ENCODE measurements around the gene GAGE12C. TPM values are rescaled to one million over a fixed set of nuclear protein-coding genes. Genes with fewer than 3 reads are reported as not detected.

The GAGE12C gene
- total RNA-seq, 1 experiment from 2014 or later = not detected

Other genes with a start within 250 kb of the GAGE12C start
- gene GAGE10, start 228.5 kb upstream of the GAGE12C start, total RNA-seq (2022) = not detected in 2 replicates
- not detected in 2 replicates for gene GAGE12J, start 210.1 kb upstream of the GAGE12C start, total RNA-seq (2022)
- not detected in 2 replicates for gene GAGE13, start 200.6 kb upstream of the GAGE12C start, total RNA-seq (2022)
- not detected in 2 replicates for gene GAGE12D, start 9.6 kb downstream of the GAGE12C start, total RNA-seq (2022)
- gene GAGE12E, start 19.1 kb downstream of the GAGE12C start, total RNA-seq (2022) = not detected in 2 replicates
- not detected in 2 replicates for gene GAGE12F, start 28.7 kb downstream of the GAGE12C start, total RNA-seq (2022)
- not detected in 2 replicates for gene GAGE12G, start 38.2 kb downstream of the GAGE12C start, total RNA-seq (2022)
- not detected in 2 replicates for gene GAGE12H, start 47.8 kb downstream of the GAGE12C start, total RNA-seq (2022)
- gene GAGE2A, start 57.3 kb downstream of the GAGE12C start, total RNA-seq (2022) = not detected in 2 replicates
- gene GAGE1, start 66.8 kb downstream of the GAGE12C start, total RNA-seq (2022) = not detected in 2 replicates
- gene PAGE1, start 163.8 kb downstream of the GAGE12C start, total RNA-seq (2022) = not detected in 2 replicates